ENCODE data around the gene SMNDC1.
"Not testable (repeated sequence)": the region's sequence is repeated elsewhere in the genome, so short reads cannot be mapped to it uniquely, and the experiment has no call there.

The SMNDC1 gene

GRCh38 chr10:110331226-110331795, 26.6 kb upstream of the SMNDC1 start:
- not testable (repeated sequence) for H3K27ac ChIP-seq, H3K4me3 ChIP-seq

GRCh38 chr10:110330675-110331074, 26.0 kb upstream of the SMNDC1 start:
- no peak overlapping the region for H3K27ac ChIP-seq
- H3K4me3 ChIP-seq = no peak overlapping the region

GRCh38 chr10:110327262-110327914, 22.7 kb upstream of the SMNDC1 start:
- H3K27ac ChIP-seq = no peak overlapping the region

GRCh38 chr10:110326351-110327032, 21.8 kb upstream of the SMNDC1 start:
- Histone ChIP-seq H3K4me3 (no peak overlapping the region), H3K27ac (no peak overlapping the region)

More at GRCh38 chr10:110327262-110327914, 22.7 kb upstream of the SMNDC1 start:
- no peak overlapping the region for H3K4me3 ChIP-seq

GRCh38 chr10:110324805-110325280, 20.1 kb upstream of the SMNDC1 start:
- Histone ChIP-seq H3K4me3 (no peak overlapping the region), H3K27ac (no peak overlapping the region)

- Histone ChIP-seq H3K27ac (no peak overlapping the region), H3K4me3 (no peak overlapping the region)
Measured at GRCh38 chr10:110324201-110324804, 19.6 kb upstream of the SMNDC1 start.

- Histone ChIP-seq H3K4me3 (no peak overlapping the region), H3K27ac (no peak overlapping the region)
Measured at GRCh38 chr10:110323503-110323902, 18.8 kb upstream of the SMNDC1 start.

GRCh38 chr10:110321869-110322620, 17.3 kb upstream of the SMNDC1 start:
- no peak overlapping the region for H3K27ac ChIP-seq

GRCh38 chr10:110317866-110318850, 13.4 kb upstream of the SMNDC1 start:
- Histone ChIP-seq H3K4me3 (no peak overlapping the region), H3K27ac (no peak overlapping the region)

More at GRCh38 chr10:110321869-110322620, 17.3 kb upstream of the SMNDC1 start:
- no peak overlapping the region for H3K4me3 ChIP-seq

- Histone ChIP-seq H3K4me3 (no peak overlapping the region), H3K27ac (no peak overlapping the region)
Measured at GRCh38 chr10:110313674-110314073, 9.0 kb upstream of the SMNDC1 start.

- no peak overlapping the region for H3K27ac ChIP-seq
- H3K4me3 ChIP-seq = no peak overlapping the region
Measured at GRCh38 chr10:110312206-110312605, 7.5 kb upstream of the SMNDC1 start.

- H3K27ac ChIP-seq = no peak overlapping the region
- no peak overlapping the region for H3K4me3 ChIP-seq
Measured at GRCh38 chr10:110311357-110311949, 6.7 kb upstream of the SMNDC1 start.

GRCh38 chr10:110310741-110311140, 6.0 kb upstream of the SMNDC1 start:
- Histone ChIP-seq H3K27ac (no peak overlapping the region), H3K4me3 (no peak overlapping the region)

GRCh38 chr10:110307805-110308204, 3.1 kb upstream of the SMNDC1 start:
- Histone ChIP-seq H3K27ac (no peak overlapping the region), H3K4me3 (no peak overlapping the region)

- Histone ChIP-seq H3K4me3 (no peak overlapping the region), H3K27ac (no peak overlapping the region)
Measured at GRCh38 chr10:110306452-110306768, 1.7 kb upstream of the SMNDC1 start.

- Histone ChIP-seq H3K4me3 (peak overlapping the region in 3 of 7 experiments; percentile 18 to 93 (median 75)), H3K27ac (peak overlapping the region in 17 of 21 experiments; percentile 89 to 100 (median 96))
Measured at GRCh38 chr10:110305767-110306451, 1.2 kb upstream of the SMNDC1 start.

GRCh38 chr10:110304394-110304779, 333 bp downstream of the SMNDC1 start:
- H3K4me3 ChIP-seq = peak overlapping the region; percentile 71 to 97 (median 91)
- H3K27ac ChIP-seq = peak overlapping the region; percentile 87 to 100 (median 96)

- peak overlapping the region; percentile 71 to 97 (median 91) for H3K4me3 ChIP-seq
- peak overlapping the region in 16 of 21 experiments; percentile 89 to 100 (median 96) for H3K27ac ChIP-seq
Measured at GRCh38 chr10:110303681-110304080, 1.0 kb downstream of the SMNDC1 start.
